Measurements from ENCODE around the gene RYK.

The RYK gene

DNA sequence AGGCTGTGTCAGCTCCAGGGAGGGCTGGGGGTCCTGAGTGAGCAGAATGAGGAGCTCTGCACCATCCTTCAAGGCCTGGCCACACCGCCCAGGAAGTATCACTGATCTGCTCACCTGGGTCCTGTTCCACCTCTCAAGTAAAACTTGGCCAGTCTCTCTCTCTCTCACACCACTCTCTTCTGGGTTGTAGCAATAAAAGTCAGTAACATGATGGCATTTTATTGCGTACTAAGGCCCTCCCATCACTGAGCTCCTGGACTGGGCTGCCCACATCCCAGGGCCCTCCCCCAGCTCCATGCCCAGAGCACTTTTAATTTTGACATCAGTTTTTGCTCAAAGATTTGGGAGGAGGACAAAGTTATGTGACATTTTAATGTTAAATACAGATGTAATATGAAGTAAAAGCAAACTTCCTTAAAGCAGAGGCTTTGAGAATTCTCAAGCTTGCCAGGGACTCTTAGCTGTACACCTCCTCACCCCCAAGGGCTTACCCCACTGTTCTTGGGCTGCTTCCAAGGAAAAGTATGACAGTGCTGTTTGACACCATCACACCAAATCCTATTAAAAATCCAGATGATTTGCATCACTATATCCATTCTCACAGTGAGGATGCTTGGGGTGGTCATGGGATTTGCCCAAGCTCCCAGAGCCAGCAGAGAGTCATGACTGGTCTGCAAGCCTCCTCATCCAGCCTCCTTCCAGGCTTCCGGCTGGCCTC lies 115.8 kb downstream of the RYK start:
- H3K4me3 ChIP-seq (ENCODE audit: control insufficient read depth, low read depth, low read length) = no peak overlapping the region
- TF ChIP-seq, protein P1, sequence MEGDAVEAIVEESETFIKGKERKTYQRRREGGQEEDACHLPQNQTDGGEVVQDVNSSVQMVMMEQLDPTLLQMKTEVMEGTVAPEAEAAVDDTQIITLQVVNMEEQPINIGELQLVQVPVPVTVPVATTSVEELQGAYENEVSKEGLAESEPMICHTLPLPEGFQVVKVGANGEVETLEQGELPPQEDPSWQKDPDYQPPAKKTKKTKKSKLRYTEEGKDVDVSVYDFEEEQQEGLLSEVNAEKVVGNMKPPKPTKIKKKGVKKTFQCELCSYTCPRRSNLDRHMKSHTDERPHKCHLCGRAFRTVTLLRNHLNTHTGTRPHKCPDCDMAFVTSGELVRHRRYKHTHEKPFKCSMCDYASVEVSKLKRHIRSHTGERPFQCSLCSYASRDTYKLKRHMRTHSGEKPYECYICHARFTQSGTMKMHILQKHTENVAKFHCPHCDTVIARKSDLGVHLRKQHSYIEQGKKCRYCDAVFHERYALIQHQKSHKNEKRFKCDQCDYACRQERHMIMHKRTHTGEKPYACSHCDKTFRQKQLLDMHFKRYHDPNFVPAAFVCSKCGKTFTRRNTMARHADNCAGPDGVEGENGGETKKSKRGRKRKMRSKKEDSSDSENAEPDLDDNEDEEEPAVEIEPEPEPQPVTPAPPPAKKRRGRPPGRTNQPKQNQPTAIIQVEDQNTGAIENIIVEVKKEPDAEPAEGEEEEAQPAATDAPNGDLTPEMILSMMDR (conservative IDR thresholded peaks at IDR 0.05; ENCODE audit: control insufficient read depth, insufficient read depth, low read depth, low read length) = no peak
- peak; percentile 21 for DNase-seq (ENCODE audit: low read depth)

DNA sequence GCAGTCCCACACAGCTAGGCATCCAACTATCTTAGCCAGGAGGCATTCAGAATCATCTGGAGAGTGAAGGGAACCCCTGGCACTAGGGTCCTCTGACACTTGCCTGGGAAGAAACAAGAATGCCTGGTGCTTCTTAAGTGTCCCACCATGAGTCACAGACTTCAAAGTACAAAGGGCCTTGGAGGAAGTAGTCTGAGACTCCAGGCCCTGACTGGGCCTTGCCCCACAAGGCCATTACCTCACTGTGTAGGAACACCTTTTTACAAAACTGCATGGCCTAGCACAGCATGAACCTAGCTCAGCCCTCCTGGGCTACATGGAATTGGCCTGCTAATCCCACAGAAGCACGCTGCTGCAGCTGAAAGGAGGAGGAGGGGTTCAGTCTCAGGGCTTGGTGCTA lies 116.4 kb downstream of the RYK start:
- H3K4me3 ChIP-seq (ENCODE audit: control insufficient read depth, low read depth, low read length) = no peak overlapping the region
- peak; percentile 3 for DNase-seq (ENCODE audit: low read depth)
- TF ChIP-seq, protein P1 (conservative IDR thresholded peaks at IDR 0.05; ENCODE audit: control insufficient read depth, insufficient read depth, low read depth, low read length) = no peak

DNA sequence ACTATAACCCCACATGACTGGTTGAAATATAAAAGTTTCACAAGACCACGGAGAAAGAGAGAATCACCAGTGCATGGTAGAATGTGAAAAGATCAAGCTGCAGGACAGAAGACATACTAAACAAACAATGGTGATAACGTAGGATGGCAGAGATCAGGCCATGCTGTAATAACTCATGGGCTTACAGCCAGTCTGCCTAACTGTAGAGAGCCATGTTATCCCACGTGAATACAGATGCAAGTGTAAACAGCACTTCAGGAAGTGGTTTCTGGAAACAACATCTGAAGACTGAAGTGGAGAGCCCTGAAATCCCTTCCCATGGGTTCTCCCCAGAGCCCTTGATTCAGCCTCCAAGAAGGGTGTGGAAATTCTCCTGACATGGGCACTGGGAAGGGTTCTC lies 117.7 kb downstream of the RYK start:
- peak; percentile 16 for DNase-seq (ENCODE audit: low read depth)
- TF ChIP-seq, protein P1 (conservative IDR thresholded peaks at IDR 0.05; ENCODE audit: control insufficient read depth, insufficient read depth, low read depth, low read length) = no peak
- H3K4me3 ChIP-seq (ENCODE audit: control insufficient read depth, low read depth, low read length) = no peak overlapping the region

DNA sequence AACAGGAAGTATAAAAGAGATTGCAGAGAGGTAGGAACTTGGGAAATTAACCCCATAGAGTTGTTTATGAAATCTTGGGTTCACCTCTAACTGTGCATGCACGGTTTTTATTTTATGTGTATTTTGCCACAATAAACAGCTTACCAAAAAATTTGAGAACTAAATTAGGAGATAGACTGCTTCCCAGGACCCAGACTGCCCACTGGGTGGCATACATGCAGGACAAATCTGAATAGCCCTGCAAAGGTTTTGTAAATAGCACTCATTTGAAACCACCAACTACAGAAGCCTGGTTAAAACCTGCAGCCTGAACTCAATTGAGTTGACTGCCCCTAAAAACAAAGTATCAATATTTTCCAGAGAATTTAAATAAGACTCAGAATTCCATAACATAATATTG lies 124.5 kb downstream of the RYK start:
- DNase-seq (ENCODE audit: low read depth) = peak; percentile 8
- no peak overlapping the region for H3K4me3 ChIP-seq (ENCODE audit: control insufficient read depth, low read depth, low read length)
- TF ChIP-seq, protein P1 (conservative IDR thresholded peaks at IDR 0.05; ENCODE audit: control insufficient read depth, insufficient read depth, low read depth, low read length) = peak; percentile 35

DNA sequence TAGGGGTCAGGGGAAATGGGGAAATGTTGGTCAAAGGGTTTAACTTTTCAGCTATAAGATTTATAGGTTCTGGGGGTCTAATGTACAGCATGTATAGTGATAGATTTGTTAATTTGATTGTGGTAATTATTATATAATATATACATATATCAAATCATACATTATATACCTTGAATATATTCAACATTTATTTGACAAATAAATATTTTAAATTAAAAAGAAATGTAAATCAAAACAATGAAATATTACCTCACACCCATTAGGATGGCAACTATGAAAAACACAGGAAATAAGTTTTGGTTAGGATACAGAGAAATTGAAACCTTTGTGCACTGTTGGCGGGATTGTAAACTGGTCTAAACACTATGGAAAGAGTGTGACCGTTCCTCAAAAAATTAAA lies 135.9 kb downstream of the RYK start:
- TF ChIP-seq, protein P1 (conservative IDR thresholded peaks at IDR 0.05; ENCODE audit: control insufficient read depth, insufficient read depth, low read depth, low read length) = no peak
- H3K4me3 ChIP-seq (ENCODE audit: control insufficient read depth, low read depth, low read length) = no peak overlapping the region
- no peak for DNase-seq (ENCODE audit: low read depth)

DNA sequence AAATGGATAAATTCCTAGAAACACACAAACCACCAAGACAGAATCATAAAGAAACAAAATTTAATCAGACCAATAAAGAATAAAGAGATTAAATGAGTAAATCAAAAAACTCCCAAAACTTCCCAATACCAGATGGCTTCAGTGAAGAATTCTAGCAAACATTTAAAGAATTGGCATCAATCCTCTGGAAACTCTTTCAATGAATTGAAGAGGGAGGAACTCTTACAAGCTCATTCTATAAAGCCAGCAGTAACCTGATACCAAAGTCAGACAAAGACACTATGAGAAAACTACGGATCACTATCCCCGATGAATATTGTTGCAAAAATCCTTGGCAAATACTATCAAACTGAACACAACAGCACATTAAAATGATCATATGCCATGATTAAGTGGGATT lies 139.0 kb downstream of the RYK start:
- no peak for DNase-seq (ENCODE audit: low read depth)
- TF ChIP-seq, protein P1 (conservative IDR thresholded peaks at IDR 0.05; ENCODE audit: control insufficient read depth, insufficient read depth, low read depth, low read length) = no peak
- H3K4me3 ChIP-seq (ENCODE audit: control insufficient read depth, low read depth, low read length) = no peak overlapping the region

All from fibroblast of mammary gland (primary cell).